ENCODE data around the gene KATNIP. TPM values are rescaled to one million over a fixed set of nuclear protein-coding genes. Genes with fewer than 3 reads are reported as not detected.

KATNIP gene
- total RNA-seq, 2 experiments from 2014 or later = 9.6 to 11.5 TPM

GRCh38 chr16:27544671-27545070 is 5.3 kb upstream of the KATNIP start:
- ChIA-PET CTCF (no interaction called here), POLR2A (no interaction called here)
- ATAC-seq (no peak), DNase-seq (no peak)
- Mint-ChIP-seq H3K27ac (no peak overlapping the region), H3K4me3 (no peak overlapping the region), H3K4me1 (ENCODE audit: low read depth) (peaks cover 20% of the 10 kb centered on the region), H3K27me3 (no peaks in the 10 kb centered on the region), H3K9me3 (no peaks in the 10 kb centered on the region), H3K36me3 (ENCODE audit: low read depth) (peaks cover 52% of the 10 kb centered on the region)
- intact Hi-C loops (cut with micrococcal nuclease) = no loop called here
- TF ChIP-seq, protein P1, sequence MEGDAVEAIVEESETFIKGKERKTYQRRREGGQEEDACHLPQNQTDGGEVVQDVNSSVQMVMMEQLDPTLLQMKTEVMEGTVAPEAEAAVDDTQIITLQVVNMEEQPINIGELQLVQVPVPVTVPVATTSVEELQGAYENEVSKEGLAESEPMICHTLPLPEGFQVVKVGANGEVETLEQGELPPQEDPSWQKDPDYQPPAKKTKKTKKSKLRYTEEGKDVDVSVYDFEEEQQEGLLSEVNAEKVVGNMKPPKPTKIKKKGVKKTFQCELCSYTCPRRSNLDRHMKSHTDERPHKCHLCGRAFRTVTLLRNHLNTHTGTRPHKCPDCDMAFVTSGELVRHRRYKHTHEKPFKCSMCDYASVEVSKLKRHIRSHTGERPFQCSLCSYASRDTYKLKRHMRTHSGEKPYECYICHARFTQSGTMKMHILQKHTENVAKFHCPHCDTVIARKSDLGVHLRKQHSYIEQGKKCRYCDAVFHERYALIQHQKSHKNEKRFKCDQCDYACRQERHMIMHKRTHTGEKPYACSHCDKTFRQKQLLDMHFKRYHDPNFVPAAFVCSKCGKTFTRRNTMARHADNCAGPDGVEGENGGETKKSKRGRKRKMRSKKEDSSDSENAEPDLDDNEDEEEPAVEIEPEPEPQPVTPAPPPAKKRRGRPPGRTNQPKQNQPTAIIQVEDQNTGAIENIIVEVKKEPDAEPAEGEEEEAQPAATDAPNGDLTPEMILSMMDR (IDR thresholded peaks at IDR 0.05) = no peak

GRCh38 chr16:27547134-27547533 is 2.8 kb upstream of the KATNIP start:
- peak; percentile 11 for DNase-seq
- ChIA-PET POLR2A (no interaction called here), CTCF (interaction anchor here (1.3 kb wide), 1 partner anchor 524 kb away, joined by 4 read pairs; no protein-coding TSS in a partner anchor)
- TF ChIP-seq, protein P1 (IDR thresholded peaks at IDR 0.05) = no peak
- Mint-ChIP-seq H3K27me3 (no peaks in the 10 kb centered on the region), H3K36me3 (ENCODE audit: low read depth) (peaks cover 28% of the 10 kb centered on the region), H3K4me1 (ENCODE audit: low read depth) (peaks cover 32% of the 10 kb centered on the region), H3K27ac (no peak overlapping the region), H3K9me3 (no peaks in the 10 kb centered on the region), H3K4me3 (peak overlapping the region; percentile 4)
- no peak for ATAC-seq
- intact Hi-C loops (cut with micrococcal nuclease) = no loop called here

DNA sequence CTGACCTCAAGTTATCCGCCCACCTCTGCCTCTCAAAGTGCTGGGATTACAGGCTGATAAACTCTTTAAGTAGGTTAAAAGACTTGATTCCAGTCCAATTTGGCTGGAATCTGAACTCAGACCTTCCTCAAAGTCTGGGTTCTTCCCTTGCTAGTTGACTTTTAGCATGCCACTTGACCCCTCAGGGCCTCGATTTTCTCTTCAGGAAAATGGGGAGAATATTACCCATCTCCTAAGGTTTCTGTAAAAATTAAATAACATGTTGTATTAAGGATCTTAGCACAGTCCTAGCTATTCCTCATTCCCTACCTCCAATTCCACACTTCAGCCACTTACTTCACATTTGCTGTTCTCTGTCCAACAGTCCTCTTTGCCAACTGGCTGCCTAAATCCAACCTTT is 2.1 kb upstream of the KATNIP start:
- DNase-seq = no peak
- TF ChIP-seq, protein P1 (IDR thresholded peaks at IDR 0.05) = no peak
- Mint-ChIP-seq H3K36me3 (ENCODE audit: low read depth) (peaks cover 21% of the 10 kb centered on the region), H3K9me3 (no peaks in the 10 kb centered on the region), H3K27me3 (no peaks in the 10 kb centered on the region), H3K4me3 (no peak overlapping the region), H3K4me1 (ENCODE audit: low read depth) (peaks cover 32% of the 10 kb centered on the region), H3K27ac (no peak overlapping the region)
- intact Hi-C loops (cut with micrococcal nuclease) = no loop called here
- CTCF ChIA-PET = no interaction called here
- POLR2A ChIA-PET = no interaction called here
- no peak for ATAC-seq

DNA sequence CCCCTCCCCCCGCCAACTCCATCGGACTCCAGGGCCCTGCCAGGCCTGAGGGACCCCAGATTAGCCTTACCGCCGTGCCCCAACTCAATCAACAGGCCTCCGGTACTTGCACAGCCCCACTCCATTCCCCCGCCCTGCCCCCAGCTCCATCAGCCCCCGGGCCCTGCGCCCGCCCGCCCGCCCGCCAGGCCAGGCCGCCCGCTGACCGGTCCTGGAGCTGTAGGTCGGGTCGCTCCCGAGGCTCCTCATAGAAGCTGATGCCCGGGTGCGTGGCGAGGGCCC is 539 bp upstream of the KATNIP start:
- Mint-ChIP-seq H3K4me1 (ENCODE audit: low read depth) (peaks cover 32% of the 10 kb centered on the region), H3K9me3 (no peaks in the 10 kb centered on the region), H3K4me3 (peak overlapping the region; percentile 92), H3K36me3 (ENCODE audit: low read depth) (peaks cover 11% of the 10 kb centered on the region), H3K27me3 (no peaks in the 10 kb centered on the region), H3K27ac (peak overlapping the region; percentile 93)
- CTCF ChIA-PET = interaction anchor here (1.0 to 3.2 kb wide), 4 partner anchors 12 to 521 kb away, joined by 3 to 12 read pairs (median 4); no protein-coding TSS in a partner anchor
- POLR2A ChIA-PET = interaction anchor here (0.7 to 1.6 kb wide), 2 partner anchors 142 to 145 kb away, joined by 4 read pairs; no protein-coding TSS in a partner anchor
- DNase-seq = peak; percentile 21
- TF ChIP-seq, protein P1 (IDR thresholded peaks at IDR 0.05) = no peak
- ATAC-seq = peak; percentile 17
- intact Hi-C loops (cut with micrococcal nuclease) = no loop called here

- H3K4me1 Mint-ChIP-seq (ENCODE audit: low read depth) = peaks cover 32% of the 10 kb centered on the region
- no peak for DNase-seq
- intact Hi-C loops (cut with micrococcal nuclease) = no loop called here
- peak overlapping the region; percentile 93 for H3K27ac Mint-ChIP-seq
- CTCF ChIA-PET = interaction anchor here (0.8 to 3.2 kb wide), 7 partner anchors 8 to 372 kb away, joined by 3 to 12 read pairs (median 4); no protein-coding TSS in a partner anchor
- peaks cover 3% of the 10 kb centered on the region for H3K36me3 Mint-ChIP-seq (ENCODE audit: low read depth)
- TF ChIP-seq, protein P1 (IDR thresholded peaks at IDR 0.05) = no peak
- H3K4me3 Mint-ChIP-seq = peak overlapping the region; percentile 92
- no peaks in the 10 kb centered on the region for H3K27me3 Mint-ChIP-seq
- POLR2A ChIA-PET = interaction anchor here (0.6 to 1.6 kb wide), 5 partner anchors 12 to 146 kb away, joined by 3 to 6 read pairs (median 3); no protein-coding TSS in a partner anchor
- no peaks in the 10 kb centered on the region for H3K9me3 Mint-ChIP-seq
- ATAC-seq = no peak
Measured at GRCh38 chr16:27550582-27550920, 607 bp downstream of the KATNIP start.
